HepG2 (cell line): ENCODE data around the gene NUDT3. TPM values are rescaled to one million over a fixed set of nuclear protein-coding genes. Genes with fewer than 3 reads are reported as not detected.

Experiments used
- BCL3 ChIP-seq: sonication (generic); formaldehyde crosslinking; IDR thresholded peaks from 2 replicates; pipeline ENCODE4 v1.5.1; 2020; ENCODE audit warnings: mild to moderate bottlenecking, missing genetic modification reagents, moderate library complexity
- DNMT3B ChIP-seq: conservative IDR thresholded peaks from 2 replicates; pipeline ENCODE4 v1.6.1; 2016; ENCODE audit warnings: missing biosample characterization, control low read depth
- GATA4 ChIP-seq: sonication (generic); IDR thresholded peaks from 2 replicates; pipeline ENCODE4 v1.6.1; 2016; ENCODE audit warnings: antibody characterized with exemption, low read depth, borderline replicate concordance
- HNRNPUL1 ChIP-seq: fragments of 200-400 bp; formaldehyde crosslinking; IDR thresholded peaks from 2 replicates; pipeline ENCODE4 v1.6.1; 2017; ENCODE audit warnings: low read depth, mild to moderate bottlenecking, low read length, moderate library complexity
- HOXA5 ChIP-seq: sonication (generic); formaldehyde crosslinking; IDR thresholded peaks from 2 replicates; pipeline ENCODE4 v1.4.0; 2020; ENCODE audit warnings: missing genetic modification reagents
- KAT8 ChIP-seq: IDR thresholded peaks from 2 replicates; pipeline ENCODE4 v1.6.1; 2016; ENCODE audit warnings: missing genetic modification reagents, missing compliant biosample characterization
- KDM3A ChIP-seq: IDR thresholded peaks from 2 replicates; pipeline ENCODE4 v1.6.1; 2018; ENCODE audit warnings: low read depth, missing compliant biosample characterization
- KLF16 ChIP-seq, 2 experiments: sonication (generic) in 1 of 2; formaldehyde crosslinking in 1 of 2; IDR thresholded peaks; 2 replicates each; pipeline versions ENCODE4 v1.6.1 to v1.8.0; 2016 to 2023; ENCODE audit warnings: missing genetic modification reagents in 2 of 2, missing compliant biosample characterization in 1 of 2
- PRDM4 ChIP-seq: sonication (generic); formaldehyde crosslinking; IDR thresholded peaks from 2 replicates; pipeline ENCODE4 v1.9.0; 2021; ENCODE audit warnings: missing genetic modification reagents, borderline replicate concordance
- ZBTB21 ChIP-seq: sonication (generic); formaldehyde crosslinking; IDR thresholded peaks from 2 replicates; pipeline ENCODE4 v1.4.0; 2020; ENCODE audit warnings: missing genetic modification reagents
- ZBTB46 ChIP-seq: sonication (generic); formaldehyde crosslinking; IDR thresholded peaks from 2 replicates; pipeline ENCODE4 v1.4.0; 2020; ENCODE audit warnings: mild to moderate bottlenecking, missing genetic modification reagents, borderline replicate concordance
- ZNF10 ChIP-seq: sonication (generic); formaldehyde crosslinking; IDR thresholded peaks from 2 replicates; pipeline ENCODE4 v1.4.0; 2020; ENCODE audit warnings: mild to moderate bottlenecking, low read depth, missing genetic modification reagents, borderline replicate concordance
- ZNF234 ChIP-seq: sonication (generic); formaldehyde crosslinking; conservative IDR thresholded peaks from 2 replicates; pipeline ENCODE4 v1.5.1; 2020; ENCODE audit warnings: mild to moderate bottlenecking, missing genetic modification reagents
- ZNF512B ChIP-seq: sonication (generic); formaldehyde crosslinking; IDR thresholded peaks from 2 replicates; pipeline ENCODE4 v1.5.1; 2020; ENCODE audit warnings: missing genetic modification reagents, mild to moderate bottlenecking, borderline replicate concordance
- ZNF605 ChIP-seq: sonication (generic); formaldehyde crosslinking; IDR thresholded peaks from 2 replicates; pipeline ENCODE4 v1.8.0; 2022; ENCODE audit warnings: mild to moderate bottlenecking, missing genetic modification reagents
- ZNF639 ChIP-seq: conservative IDR thresholded peaks from 2 replicates; pipeline ENCODE4 v1.6.1; 2018; ENCODE audit warnings: missing genetic modification reagents
- ZNF652 ChIP-seq: IDR thresholded peaks from 2 replicates; pipeline ENCODE4 v1.6.1; 2016; ENCODE audit warnings: low read depth, borderline replicate concordance
- ZNF839 ChIP-seq: sonication (generic); formaldehyde crosslinking; IDR thresholded peaks from 2 replicates; pipeline ENCODE4 v1.4.0; 2020; ENCODE audit warnings: missing genetic modification reagents, mild to moderate bottlenecking, borderline replicate concordance
- ZSCAN22 ChIP-seq: sonication (generic); formaldehyde crosslinking; IDR thresholded peaks from 2 replicates; pipeline ENCODE4 v1.4.0; 2020; ENCODE audit warnings: mild to moderate bottlenecking, missing genetic modification reagents
- polyA plus RNA-seq, 8 experiments: library from polyadenylated mRNA; depleted of rRNA in 3 of 8; stranded (reverse) in 7 of 8; unstranded in 1 of 8; fragments of >200 nt; fragmentation: Illumina TruSeq in 4 of 8; extraction: Trizol in 4 of 8; gene quantifications; 2 replicates each; pipeline versions ENCODE4 v1.2.1 to v1.2.3, GENCODE V29; 2011 to 2016; ENCODE audit warnings: low read depth in 4 of 8, missing spikeins in 1 of 8, mixed read lengths in 1 of 8; ENCODE audit not compliant: insufficient read depth in 1 of 8
- total RNA-seq, 5 experiments: library from RNA; depleted of rRNA; stranded (reverse); fragments of >200 nt; fragmentation: Illumina TruSeq; extraction: Trizol; gene quantifications; 2 replicates each; pipeline ENCODE4 v1.2.3, GENCODE V29; 2016; ENCODE audit warnings: low read depth in 1 of 5

Gene NUDT3
- total and polyA plus RNA-seq, 2 of the 13 experiments (the other 11 are each of a cell fraction or from before 2014, with no cell fraction given): 20.2 to 20.6 TPM

GRCh38 chr6:34248727-34249468 lies 143.6 kb downstream of the NUDT3 start, which contains the start of gene SMIM29 (continued):
- TF ChIP-seq ZNF10: no peak
- peak; percentile 46; the same call in 1 of the 2 replicates for TF ChIP-seq BCL3 (CRISPR knock-in tag)
- TF ChIP-seq KDM3A: no peak; the same call in none of the 2 replicates
- TF ChIP-seq KAT8: peak; percentile 86
- no peak for TF ChIP-seq ZBTB21 (CRISPR knock-in tag)
- TF ChIP-seq ZNF639: peak; percentile 45; the same call in 1 of the 2 replicates
- TF ChIP-seq ZNF652 (CRISPR knock-in tag): no peak
- TF ChIP-seq ZSCAN22 (CRISPR knock-in tag): no peak
- 0 out of 2 replicates have a peak, but pooled peaks have one; percentile 45 for TF ChIP-seq ZNF512B
- TF ChIP-seq KLF16 (CRISPR knock-in tag; IDR thresholded peaks at IDR 0.05): peak; percentile 2 to 64; a peak in 1 of 4 replicates
- TF ChIP-seq ZBTB46 (CRISPR knock-in tag): 0 out of 2 replicates have a peak, but pooled peaks have one; percentile 8
- 0 out of 2 replicates have a peak, but pooled peaks have one; percentile 60 for TF ChIP-seq ZNF839 (CRISPR knock-in tag)
- 0 out of 2 replicates have a peak, but pooled peaks have one; percentile 1 for TF ChIP-seq PRDM4
- TF ChIP-seq HOXA5 (CRISPR knock-in tag): no peak; the same call in 1 of the 2 replicates
- TF ChIP-seq DNMT3B: no peak
- peak; percentile 94; the same call in 1 of the 2 replicates for TF ChIP-seq ZNF234 (CRISPR knock-in tag)
- peak; percentile 74; the same call in 1 of the 2 replicates for TF ChIP-seq HNRNPUL1
- TF ChIP-seq ZNF605 (CRISPR knock-in tag): peak; percentile 92
- peak; percentile 47 for TF ChIP-seq GATA4
